NCI-H446 (cell line): Measurements from ENCODE around the gene SPAM1.
"Not testable (repeated sequence)": the region's sequence is repeated elsewhere in the genome, so short reads cannot be mapped to it uniquely, and the experiment has no call there.

Experiments
- DNase-seq, 2 experiments: peaks; one replicate each; lab custom pipeline; 2025; lab: John Stamatoyannopoulos, UW

The SPAM1 gene

GRCh38 chr7:123924941-123925340 lies at the start of gene SPAM1:
Gene SPAM1, plus strand, starts transcription at chr7:123925241. Its CDS starts 28,330 bp downstream, at chr7:123953571.
- DNase-seq, result no peak

- DNase-seq, result no peak
Measured at GRCh38 chr7:123876557-123877256, 48.3 kb upstream of the SPAM1 start.

GRCh38 chr7:123879628-123880027 lies 45.4 kb upstream of the SPAM1 start:
- DNase-seq, result no peak

GRCh38 chr7:123881300-123881699 lies 43.7 kb upstream of the SPAM1 start:
- DNase-seq, result no peak

- no peak for DNase-seq
Measured at GRCh38 chr7:123883154-123883553, 41.9 kb upstream of the SPAM1 start.

GRCh38 chr7:123888192-123888591 lies 36.8 kb upstream of the SPAM1 start:
- DNase-seq, result no peak

- not testable (repeated sequence) for DNase-seq
Measured at GRCh38 chr7:123894753-123895152, 30.3 kb upstream of the SPAM1 start.

GRCh38 chr7:123901101-123901500 lies 23.9 kb upstream of the SPAM1 start:
- DNase-seq, result no peak

- no peak for DNase-seq
Measured at GRCh38 chr7:123905714-123906113, 19.3 kb upstream of the SPAM1 start.

- DNase-seq, result no peak
Measured at GRCh38 chr7:123916240-123916724, 8.8 kb upstream of the SPAM1 start.

GRCh38 chr7:123917878-123918277 lies 7.2 kb upstream of the SPAM1 start:
- no peak for DNase-seq

- DNase-seq, result no peak
Measured at GRCh38 chr7:123918309-123918708, 6.7 kb upstream of the SPAM1 start.

- no peak for DNase-seq
Measured at GRCh38 chr7:123923599-123923998, 1.4 kb upstream of the SPAM1 start.

GRCh38 chr7:123929107-123929506 lies 4.1 kb downstream of the SPAM1 start:
- DNase-seq, result no peak

- DNase-seq, result no peak
Measured at GRCh38 chr7:123929655-123930054, 4.6 kb downstream of the SPAM1 start.

- DNase-seq, result no peak
Measured at GRCh38 chr7:123935436-123936381, 10.7 kb downstream of the SPAM1 start.

GRCh38 chr7:123936388-123936787 lies 11.3 kb downstream of the SPAM1 start:
- no peak for DNase-seq

GRCh38 chr7:123939784-123940183 lies 14.7 kb downstream of the SPAM1 start:
- DNase-seq, result no peak

- DNase-seq, result no peak
Measured at GRCh38 chr7:123941391-123942180, 16.5 kb downstream of the SPAM1 start.

- DNase-seq, result no peak
Measured at GRCh38 chr7:123944395-123944794, 19.4 kb downstream of the SPAM1 start.

- no peak for DNase-seq
Measured at GRCh38 chr7:123945938-123946337, 20.9 kb downstream of the SPAM1 start.

- DNase-seq, result no peak
Measured at GRCh38 chr7:123948136-123948535, 23.1 kb downstream of the SPAM1 start.
